ENCODE results near the gene ARL6IP6. TPM values are rescaled to one million over a fixed set of nuclear protein-coding genes. Genes with fewer than 3 reads are reported as not detected.

Gene ARL6IP6
- total and polyA plus RNA-seq, 7 donors: 5.4 to 18.2 (median 10.3) TPM

GRCh38 chr2:152781175-152781574, 62.8 kb downstream of the ARL6IP6 start:
- no peak for TF ChIP-seq CTCF (IDR thresholded peaks at IDR 0.05)
- TF ChIP-seq POLR2A (IDR thresholded peaks at IDR 0.05): no peak
- no peak for TF ChIP-seq POLR2AphosphoS5 (IDR thresholded peaks at IDR 0.05)
- TF ChIP-seq EP300 (IDR thresholded peaks at IDR 0.05): no peak
- no peaks in the 10 kb centered on the region for H3K4me1 ChIP-seq
- intact Hi-C loops (cut with DNase I): no loop called here
- H3K27ac ChIP-seq: no peak overlapping the region
- no peak overlapping the region for H3K4me3 ChIP-seq
- DNase-seq: no peak
- 89 to 92% methylated on average over 3 of the region's 3 CpGs for WGBS, 2 donors
- H3K9me3 ChIP-seq: no peaks in the 10 kb centered on the region
- no peaks in the 10 kb centered on the region for H3K36me3 ChIP-seq
- no peaks in the 10 kb centered on the region for H3K27me3 ChIP-seq

- H3K27me3 ChIP-seq: no peaks in the 10 kb centered on the region
- no peak overlapping the region for H3K27ac ChIP-seq
- no peak overlapping the region for H3K4me3 ChIP-seq
- H3K4me1 ChIP-seq: no peaks in the 10 kb centered on the region
- no peaks in the 10 kb centered on the region for H3K36me3 ChIP-seq
- intact Hi-C loops (cut with DNase I): no loop called here
- TF ChIP-seq CTCF (IDR thresholded peaks at IDR 0.05): no peak
- TF ChIP-seq POLR2AphosphoS5 (IDR thresholded peaks at IDR 0.05): no peak
- TF ChIP-seq POLR2A (IDR thresholded peaks at IDR 0.05): no peak
- TF ChIP-seq EP300 (IDR thresholded peaks at IDR 0.05): no peak
- DNase-seq: no peak
- H3K9me3 ChIP-seq: no peaks in the 10 kb centered on the region
- 16 to 66% methylated on average over 2 of the region's 2 CpGs for WGBS, 2 donors
These were observed 63.8 kb downstream of the ARL6IP6 start for GRCh38 chr2:152782171-152782570.

GRCh38 chr2:152790883-152791282, 72.5 kb downstream of the ARL6IP6 start:
- WGBS, 2 donors: 81 to 86% methylated on average over 9 of the region's 9 CpGs
- no peaks in the 10 kb centered on the region for H3K27me3 ChIP-seq
- intact Hi-C loops (cut with DNase I): no loop called here
- no peaks in the 10 kb centered on the region for H3K36me3 ChIP-seq
- H3K9me3 ChIP-seq: no peaks in the 10 kb centered on the region
- H3K4me3 ChIP-seq: no peak overlapping the region
- DNase-seq: no peak
- H3K4me1 ChIP-seq: no peaks in the 10 kb centered on the region
- TF ChIP-seq EP300 (IDR thresholded peaks at IDR 0.05) (no peak), CTCF (IDR thresholded peaks at IDR 0.05) (no peak), POLR2AphosphoS5 (IDR thresholded peaks at IDR 0.05) (no peak), POLR2A (IDR thresholded peaks at IDR 0.05) (no peak)
- no peak overlapping the region for H3K27ac ChIP-seq

GRCh38 chr2:152791979-152792378, 73.6 kb downstream of the ARL6IP6 start:
- no peaks in the 10 kb centered on the region for H3K36me3 ChIP-seq
- no peak overlapping the region for H3K4me3 ChIP-seq
- TF ChIP-seq EP300 (IDR thresholded peaks at IDR 0.05): no peak
- no peak for TF ChIP-seq CTCF (IDR thresholded peaks at IDR 0.05)
- TF ChIP-seq POLR2AphosphoS5 (IDR thresholded peaks at IDR 0.05): no peak
- H3K27me3 ChIP-seq: no peaks in the 10 kb centered on the region
- H3K27ac ChIP-seq: no peak overlapping the region
- DNase-seq: no peak
- intact Hi-C loops (cut with DNase I): no loop called here
- WGBS, 2 donors: 69 to 76% methylated on average over 3 of the region's 3 CpGs
- H3K4me1 ChIP-seq: no peaks in the 10 kb centered on the region
- no peaks in the 10 kb centered on the region for H3K9me3 ChIP-seq

GRCh38 chr2:152792974-152793373, 74.6 kb downstream of the ARL6IP6 start:
- H3K4me1 ChIP-seq: no peaks in the 10 kb centered on the region
- no peaks in the 10 kb centered on the region for H3K9me3 ChIP-seq
- WGBS, 2 donors: 81 to 88% methylated on average over 4 of the region's 4 CpGs
- H3K36me3 ChIP-seq: no peaks in the 10 kb centered on the region
- no peak for DNase-seq
- intact Hi-C loops (cut with DNase I): no loop called here
- H3K27ac ChIP-seq: no peak overlapping the region
- TF ChIP-seq POLR2A (IDR thresholded peaks at IDR 0.05) (no peak), CTCF (IDR thresholded peaks at IDR 0.05) (no peak), EP300 (IDR thresholded peaks at IDR 0.05) (no peak), POLR2AphosphoS5 (IDR thresholded peaks at IDR 0.05) (no peak)
- H3K27me3 ChIP-seq: no peaks in the 10 kb centered on the region
- no peak overlapping the region for H3K4me3 ChIP-seq
